B cell (primary cell): ENCODE data around the gene RARA.

Source experiments
- EZH2 ChIP-seq: IDR thresholded peaks from 2 replicates; pipeline ENCODE4 v1.6.1; 2012; ENCODE audit warnings: borderline replicate concordance, low read depth, mild to moderate bottlenecking, moderate library complexity, low read length; ENCODE audit not compliant: insufficient read depth, poor library complexity, severe bottlenecking
- TF ChIP-seq, protein P1 (sequence below): fragments of 200-600 bp; IDR thresholded peaks from one replicate; pipeline ENCODE4 v1.8.0; 2022; ENCODE audit warnings: antibody characterized with exemption, mild to moderate bottlenecking

DNA sequence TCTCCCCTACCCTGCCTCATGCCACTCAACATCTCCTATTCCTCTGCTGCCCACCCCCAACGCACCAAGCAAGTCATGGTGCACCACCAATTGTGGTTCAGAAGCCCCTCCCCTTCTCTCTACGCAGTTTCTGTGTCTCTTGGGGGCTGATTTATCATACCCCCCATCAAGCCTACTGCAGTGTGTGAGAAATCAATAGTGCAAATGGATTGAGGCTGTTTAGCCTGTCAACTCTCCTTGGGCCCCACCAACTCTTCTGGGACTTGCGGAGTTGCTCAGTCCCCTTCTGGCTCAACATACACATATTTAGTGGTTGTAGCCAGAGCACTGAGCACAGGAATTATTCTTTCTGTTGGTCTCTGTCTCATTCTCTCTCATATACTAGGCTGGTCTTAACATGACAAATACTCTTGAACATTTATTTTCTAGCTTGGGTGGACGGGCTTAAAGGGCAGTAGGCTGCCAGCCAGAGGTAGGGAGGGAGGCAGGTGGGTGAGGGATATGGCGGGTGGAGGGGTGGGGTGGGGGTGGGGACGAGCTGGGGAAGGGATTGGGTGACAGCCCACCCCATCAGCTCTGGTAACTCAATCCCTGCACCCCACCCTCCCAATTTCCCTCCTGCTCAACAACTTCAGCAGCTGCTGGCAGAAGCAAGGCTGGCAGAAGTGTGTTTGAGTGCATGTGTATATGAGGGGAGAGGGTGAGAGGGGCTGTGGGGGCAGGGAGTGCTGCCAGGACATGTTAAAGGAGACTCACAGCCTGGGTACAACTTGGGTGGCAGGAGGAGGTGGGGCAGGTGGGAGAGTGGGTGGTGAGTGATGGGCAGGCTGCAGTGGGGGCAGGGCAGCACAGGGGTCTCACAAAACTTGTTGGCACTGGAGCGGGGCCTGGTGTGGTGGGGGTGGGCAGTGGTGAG is 4.9 kb downstream of the RARA start:
- no peak for TF ChIP-seq EZH2
- TF ChIP-seq, protein P1, sequence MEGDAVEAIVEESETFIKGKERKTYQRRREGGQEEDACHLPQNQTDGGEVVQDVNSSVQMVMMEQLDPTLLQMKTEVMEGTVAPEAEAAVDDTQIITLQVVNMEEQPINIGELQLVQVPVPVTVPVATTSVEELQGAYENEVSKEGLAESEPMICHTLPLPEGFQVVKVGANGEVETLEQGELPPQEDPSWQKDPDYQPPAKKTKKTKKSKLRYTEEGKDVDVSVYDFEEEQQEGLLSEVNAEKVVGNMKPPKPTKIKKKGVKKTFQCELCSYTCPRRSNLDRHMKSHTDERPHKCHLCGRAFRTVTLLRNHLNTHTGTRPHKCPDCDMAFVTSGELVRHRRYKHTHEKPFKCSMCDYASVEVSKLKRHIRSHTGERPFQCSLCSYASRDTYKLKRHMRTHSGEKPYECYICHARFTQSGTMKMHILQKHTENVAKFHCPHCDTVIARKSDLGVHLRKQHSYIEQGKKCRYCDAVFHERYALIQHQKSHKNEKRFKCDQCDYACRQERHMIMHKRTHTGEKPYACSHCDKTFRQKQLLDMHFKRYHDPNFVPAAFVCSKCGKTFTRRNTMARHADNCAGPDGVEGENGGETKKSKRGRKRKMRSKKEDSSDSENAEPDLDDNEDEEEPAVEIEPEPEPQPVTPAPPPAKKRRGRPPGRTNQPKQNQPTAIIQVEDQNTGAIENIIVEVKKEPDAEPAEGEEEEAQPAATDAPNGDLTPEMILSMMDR, result no peak
